HepG2 (cell line): ENCODE results near the gene P2RY2. TPM values are rescaled to one million over a fixed set of nuclear protein-coding genes. Genes with fewer than 3 reads are reported as not detected.
A peak's percentile ranks its signal among the peaks of the same experiment; 100 is the strongest.

Source experiments
- BORCS8-MEF2B ChIP-seq: sonication (generic); formaldehyde crosslinking; IDR thresholded peaks from 2 replicates; pipeline ENCODE4 v1.8.0; 2022; ENCODE audit warnings: mild to moderate bottlenecking, missing genetic modification reagents
- HNRNPK ChIP-seq: fragments of 200-400 bp; formaldehyde crosslinking; IDR thresholded peaks from 2 replicates; pipeline ENCODE4 v1.6.1; 2018; ENCODE audit warnings: low read length, low read depth, moderate library complexity, mild to moderate bottlenecking; ENCODE audit not compliant: poor library complexity, severe bottlenecking
- MEF2D ChIP-seq: sonication (generic); formaldehyde crosslinking; IDR thresholded peaks from 2 replicates; pipeline ENCODE4 v1.5.1; 2020; ENCODE audit warnings: mild to moderate bottlenecking, missing genetic modification reagents
- RBFOX2 ChIP-seq: fragments of 200-400 bp; formaldehyde crosslinking; IDR thresholded peaks from 2 replicates; pipeline ENCODE4 v1.6.1; 2017; ENCODE audit warnings: low read depth, mild to moderate bottlenecking, low read length
- SMAD1 ChIP-seq: sonication (generic); formaldehyde crosslinking; IDR thresholded peaks from 2 replicates; pipeline ENCODE4 v1.4.0; 2020; ENCODE audit warnings: missing genetic modification reagents, low read depth, mild to moderate bottlenecking, borderline replicate concordance
- ZBTB3 ChIP-seq: sonication (generic); formaldehyde crosslinking; IDR thresholded peaks from 2 replicates; pipeline ENCODE4 v1.4.0; 2020; ENCODE audit warnings: low read depth, mild to moderate bottlenecking, moderate library complexity, missing genetic modification reagents, borderline replicate concordance
- ZNF124 ChIP-seq: sonication (generic); formaldehyde crosslinking; IDR thresholded peaks from 2 replicates; pipeline ENCODE4 v1.4.0; 2020; ENCODE audit warnings: missing genetic modification reagents
- ZNF337 ChIP-seq: sonication (generic); formaldehyde crosslinking; IDR thresholded peaks from 2 replicates; pipeline ENCODE4 v1.5.1; 2020; ENCODE audit warnings: missing genetic modification reagents, low read depth, mild to moderate bottlenecking, borderline replicate concordance
- ZNF343 ChIP-seq: sonication (generic); formaldehyde crosslinking; IDR thresholded peaks from 2 replicates; pipeline ENCODE4 v1.4.0; 2020; ENCODE audit warnings: mild to moderate bottlenecking, missing genetic modification reagents
- ZNF616 ChIP-seq: sonication (generic); formaldehyde crosslinking; IDR thresholded peaks from 2 replicates; pipeline ENCODE4 v1.5.0; 2020; ENCODE audit warnings: low read depth, mild to moderate bottlenecking, missing genetic modification reagents
- ZNF790 ChIP-seq: sonication (generic); formaldehyde crosslinking; IDR thresholded peaks from 2 replicates; pipeline ENCODE4 v1.8.0; 2022; ENCODE audit warnings: missing genetic modification reagents, mild to moderate bottlenecking, borderline replicate concordance
- ZSCAN20 ChIP-seq: sonication (generic); formaldehyde crosslinking; IDR thresholded peaks from 2 replicates; pipeline ENCODE4 v1.4.0; 2020; ENCODE audit warnings: missing genetic modification reagents, mild to moderate bottlenecking, borderline replicate concordance
- polyA plus RNA-seq, 8 experiments: library from polyadenylated mRNA; depleted of rRNA in 3 of 8; stranded (reverse) in 7 of 8; unstranded in 1 of 8; fragments of >200 nt; fragmentation: Illumina TruSeq in 4 of 8; extraction: Trizol in 4 of 8; gene quantifications; 2 replicates each; pipeline versions ENCODE4 v1.2.1 to v1.2.3, GENCODE V29; 2011 to 2016; ENCODE audit warnings: low read depth in 4 of 8, missing spikeins in 1 of 8, mixed read lengths in 1 of 8; ENCODE audit not compliant: insufficient read depth in 1 of 8
- total RNA-seq, 5 experiments: library from RNA; depleted of rRNA; stranded (reverse); fragments of >200 nt; fragmentation: Illumina TruSeq; extraction: Trizol; gene quantifications; 2 replicates each; pipeline ENCODE4 v1.2.3, GENCODE V29; 2016; ENCODE audit warnings: low read depth in 1 of 5
- TF ChIP-seq, protein P1 (sequence below): sonication (generic); formaldehyde crosslinking; IDR thresholded peaks from 2 replicates; pipeline ENCODE4 v1.4.0; 2020; ENCODE audit warnings: mild to moderate bottlenecking, missing genetic modification reagents
- TF ChIP-seq, protein P2 (sequence below): IDR thresholded peaks from 2 replicates; pipeline ENCODE4 v1.6.1; 2012; ENCODE audit warnings: inconsistent platforms
- TF ChIP-seq, protein P3 (sequence below): sonication (generic); formaldehyde crosslinking; IDR thresholded peaks from 2 replicates; pipeline ENCODE4 v1.5.1; 2020; ENCODE audit warnings: mild to moderate bottlenecking, missing genetic modification reagents, moderate library complexity
- TF ChIP-seq, protein P4 (sequence below): sonication (generic); formaldehyde crosslinking; conservative IDR thresholded peaks from 2 replicates; pipeline ENCODE4 v1.4.0; 2020; ENCODE audit warnings: missing genetic modification reagents

The P2RY2 gene
- total and polyA plus RNA-seq, 2 of the 13 experiments (the other 11 are each of a cell fraction or from before 2014, with no cell fraction given) = 0.95 to 3.1 TPM

DNA sequence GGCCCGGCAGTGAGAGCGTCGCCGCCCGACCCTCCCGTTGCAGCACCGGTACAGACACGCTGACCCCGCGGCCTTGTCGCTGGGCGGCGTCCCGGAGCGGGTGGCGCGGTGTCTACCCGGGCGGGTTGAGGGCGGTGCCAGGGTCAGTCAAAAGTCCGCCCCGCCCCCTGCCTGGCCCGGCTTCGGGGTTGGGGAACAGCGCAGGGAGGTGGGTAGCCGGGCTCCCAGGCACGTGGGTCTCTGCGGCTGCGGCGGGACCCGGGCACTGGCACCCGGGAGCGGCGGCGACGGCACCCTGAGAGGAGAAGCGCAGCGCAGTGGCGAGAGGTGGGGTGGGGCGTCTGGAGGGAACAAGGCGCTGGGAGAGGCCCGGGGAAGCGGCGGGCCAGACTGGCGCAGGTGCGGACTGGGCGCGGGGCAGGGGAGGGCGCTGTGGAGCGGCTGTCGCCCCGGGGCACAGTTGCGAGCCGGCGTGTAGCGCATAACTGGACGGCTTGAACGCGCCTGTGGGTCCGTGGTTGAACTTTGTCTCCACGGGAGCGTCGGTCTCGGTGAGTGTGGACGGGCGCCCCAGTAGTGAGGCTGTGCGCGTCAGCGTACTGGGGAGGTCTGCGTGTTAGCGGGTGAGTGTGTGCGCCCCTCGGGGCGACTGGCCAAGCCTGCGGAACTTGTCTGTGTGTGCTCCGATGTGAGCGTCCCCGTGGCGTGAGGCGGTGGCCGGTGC is at the start of gene P2RY2 (continued):
- TF ChIP-seq ZNF616 (CRISPR knock-in tag) (peak; percentile 81), SMAD1 (CRISPR knock-in tag) (no peak), MEF2D (CRISPR knock-in tag) (no peak), ZNF790 (CRISPR knock-in tag) (peak; percentile 89), ZSCAN20 (CRISPR knock-in tag) (no peak), ZNF343 (CRISPR knock-in tag) (no peak), ZBTB3 (CRISPR knock-in tag) (no peak), ZNF337 (CRISPR knock-in tag) (0 out of 2 replicates have a peak, but pooled peaks have one; percentile 50), HNRNPK (peak; percentile 49), RBFOX2 (peak; percentile 67), ZNF124 (CRISPR knock-in tag) (no peak; the same call in 1 of the 2 replicates), BORCS8-MEF2B (CRISPR knock-in tag) (peak; percentile 67; the same call in 1 of the 2 replicates)
- TF ChIP-seq, protein P1, sequence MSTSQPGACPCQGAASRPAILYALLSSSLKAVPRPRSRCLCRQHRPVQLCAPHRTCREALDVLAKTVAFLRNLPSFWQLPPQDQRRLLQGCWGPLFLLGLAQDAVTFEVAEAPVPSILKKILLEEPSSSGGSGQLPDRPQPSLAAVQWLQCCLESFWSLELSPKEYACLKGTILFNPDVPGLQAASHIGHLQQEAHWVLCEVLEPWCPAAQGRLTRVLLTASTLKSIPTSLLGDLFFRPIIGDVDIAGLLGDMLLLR (CRISPR knock-in tag) = no peak
- TF ChIP-seq, protein P2, sequence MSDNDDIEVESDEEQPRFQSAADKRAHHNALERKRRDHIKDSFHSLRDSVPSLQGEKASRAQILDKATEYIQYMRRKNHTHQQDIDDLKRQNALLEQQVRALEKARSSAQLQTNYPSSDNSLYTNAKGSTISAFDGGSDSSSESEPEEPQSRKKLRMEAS = peak; percentile 81
- TF ChIP-seq, protein P3, sequence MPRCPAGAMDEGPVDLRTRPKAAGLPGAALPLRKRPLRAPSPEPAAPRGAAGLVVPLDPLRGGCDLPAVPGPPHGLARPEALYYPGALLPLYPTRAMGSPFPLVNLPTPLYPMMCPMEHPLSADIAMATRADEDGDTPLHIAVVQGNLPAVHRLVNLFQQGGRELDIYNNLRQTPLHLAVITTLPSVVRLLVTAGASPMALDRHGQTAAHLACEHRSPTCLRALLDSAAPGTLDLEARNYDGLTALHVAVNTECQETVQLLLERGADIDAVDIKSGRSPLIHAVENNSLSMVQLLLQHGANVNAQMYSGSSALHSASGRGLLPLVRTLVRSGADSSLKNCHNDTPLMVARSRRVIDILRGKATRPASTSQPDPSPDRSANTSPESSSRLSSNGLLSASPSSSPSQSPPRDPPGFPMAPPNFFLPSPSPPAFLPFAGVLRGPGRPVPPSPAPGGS (CRISPR knock-in tag) = peak; percentile 62; the same call in 1 of the 2 replicates
- TF ChIP-seq, protein P4, sequence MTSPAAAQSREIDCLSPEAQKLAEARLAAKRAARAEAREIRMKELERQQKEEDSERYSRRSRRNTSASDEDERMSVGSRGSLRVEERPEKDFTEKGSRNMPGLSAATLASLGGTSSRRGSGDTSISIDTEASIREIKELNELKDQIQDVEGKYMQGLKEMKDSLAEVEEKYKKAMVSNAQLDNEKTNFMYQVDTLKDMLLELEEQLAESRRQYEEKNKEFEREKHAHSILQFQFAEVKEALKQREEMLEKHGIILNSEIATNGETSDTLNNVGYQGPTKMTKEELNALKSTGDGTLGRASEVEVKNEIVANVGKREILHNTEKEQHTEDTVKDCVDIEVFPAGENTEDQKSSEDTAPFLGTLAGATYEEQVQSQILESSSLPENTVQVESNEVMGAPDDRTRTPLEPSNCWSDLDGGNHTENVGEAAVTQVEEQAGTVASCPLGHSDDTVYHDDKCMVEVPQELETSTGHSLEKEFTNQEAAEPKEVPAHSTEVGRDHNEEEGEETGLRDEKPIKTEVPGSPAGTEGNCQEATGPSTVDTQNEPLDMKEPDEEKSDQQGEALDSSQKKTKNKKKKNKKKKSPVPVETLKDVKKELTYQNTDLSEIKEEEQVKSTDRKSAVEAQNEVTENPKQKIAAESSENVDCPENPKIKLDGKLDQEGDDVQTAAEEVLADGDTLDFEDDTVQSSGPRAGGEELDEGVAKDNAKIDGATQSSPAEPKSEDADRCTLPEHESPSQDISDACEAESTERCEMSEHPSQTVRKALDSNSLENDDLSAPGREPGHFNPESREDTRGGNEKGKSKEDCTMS (CRISPR knock-in tag) = no peak
